Testis (tissue), 2 donors: ENCODE data around the gene B4GALNT2.

ENCODE experiments used
- CTCF ChIP-seq, 3 experiments: fragments of 450-650 bp in 2 of 3; fragments of 200-600 bp in 1 of 3; sonication (generic) in 1 of 3; IDR thresholded peaks; one replicate each; pipeline ENCODE4 v1.5.1; 2016 to 2019; ENCODE audit warnings: antibody characterized with exemption in 3 of 3, mild to moderate bottlenecking in 2 of 3, moderate library complexity in 1 of 3
- POLR2A ChIP-seq: fragments of 450-650 bp; IDR thresholded peaks from one replicate; pipeline ENCODE4 v1.6.1; 2017; ENCODE audit warnings: antibody characterized with exemption, mild to moderate bottlenecking, moderate library complexity

GRCh38 chr17:49209061-49209571 lies 76.5 kb downstream of the B4GALNT2 start:
- no peak for TF ChIP-seq POLR2A
- no peak for TF ChIP-seq CTCF (IDR thresholded peaks at IDR 0.05)
